Endothelial cell of umbilical vein (primary cell): Measurements from ENCODE around the gene ARFGAP3. TPM values are rescaled to one million over a fixed set of nuclear protein-coding genes. Genes with fewer than 3 reads are reported as not detected.

ENCODE experiments used
- BruUV-seq: library from RNA; stranded (reverse); fragments of 400-500 nt; replicated peaks from 2 replicates; lab custom pipeline; 2021; lab: Mats Ljungman, UMichigan
- CTCF ChIA-PET: fragments of 300-600, 350-600 bp; sonication (Branson Sonifier 250); formaldehyde crosslinking; loops from one replicate; lab custom pipeline; 2021; ENCODE audit warnings: antibody characterized with exemption, inconsistent platforms; lab: Charles Lee
- POLR2A ChIA-PET: fragments of 300-600, 350-600 bp; sonication (Branson Sonifier 250); formaldehyde crosslinking; loops from one replicate; lab custom pipeline; 2021; ENCODE audit warnings: antibody characterized with exemption, inconsistent platforms; lab: Charles Lee
- DNase-seq: peaks from one replicate; pipeline ENCODE4 v3.0.0-alpha.2; 2011; ENCODE audit warnings: low read depth, low spot score
- FAIRE-seq: peaks from 2 replicates; lab custom pipeline; 2011; peaks lifted over from hg19 to GRCh38; lab: Jason Lieb, UNC
- H2AFZ ChIP-seq: 2 replicates; pipeline ENCODE4 v1.6.0; 2012; ENCODE audit warnings: low read depth, low read length, control low read depth, inconsistent platforms
- H3K27ac ChIP-seq: 2 replicates; pipeline ENCODE4 v1.5.1; 2011; ENCODE audit warnings: low read depth, mild to moderate bottlenecking, control low read depth, low read length, moderate library complexity; ENCODE audit not compliant: insufficient read depth
- H3K27me3 ChIP-seq, 2 experiments: 2 replicates each; pipeline versions ENCODE4 v1.6.0 to v1.6.1; 2011; ENCODE audit warnings: low read length in 2 of 2, mixed read lengths in 1 of 2; ENCODE audit not compliant: control insufficient read depth in 2 of 2, insufficient read depth in 2 of 2
- H3K36me3 ChIP-seq, 2 experiments: 2 replicates in 1 of 2; 3 replicates in 1 of 2; pipeline ENCODE4 v1.5.1; 2011; ENCODE audit warnings: low read length in 2 of 2, mild to moderate bottlenecking in 1 of 2, moderate library complexity in 1 of 2; ENCODE audit not compliant: control insufficient read depth in 2 of 2, insufficient read depth in 2 of 2; ENCODE audit errors: extremely low read depth in 1 of 2
- H3K4me1 ChIP-seq: 3 replicates; pipeline ENCODE4 v1.5.1; 2011; ENCODE audit warnings: mild to moderate bottlenecking, low read length; ENCODE audit not compliant: control insufficient read depth, insufficient read depth; ENCODE audit errors: extremely low read depth
- H3K4me2 ChIP-seq: 2 replicates; pipeline ENCODE4 v1.6.1; 2011; ENCODE audit warnings: low read length, control low read depth, mixed read lengths; ENCODE audit not compliant: insufficient read depth
- H3K4me3 ChIP-seq, 3 experiments: fragments of 200-600 bp in 1 of 3; sonication (generic), shearing (Covaris generic) in 1 of 3; replicated peaks in 1 of 3; 2 replicates each; pipeline ENCODE4 v1.5.1; 2011 to 2016; ENCODE audit warnings: control low read depth in 3 of 3, low read length in 3 of 3, mild to moderate bottlenecking in 2 of 3, inconsistent platforms in 1 of 3, low read depth in 1 of 3, moderate library complexity in 1 of 3; ENCODE audit not compliant: insufficient read depth in 1 of 3
- H3K79me2 ChIP-seq: 2 replicates; pipeline ENCODE4 v1.6.0; 2012; ENCODE audit warnings: low read length, inconsistent platforms; ENCODE audit not compliant: control insufficient read depth, insufficient read depth
- H3K9ac ChIP-seq: replicated peaks from 2 replicates; pipeline ENCODE3; 2011; ENCODE audit warnings: low read length, control low read depth; ENCODE audit not compliant: insufficient read depth; ENCODE audit errors: extremely low read depth
- H3K9me1 ChIP-seq: replicated peaks from 3 replicates; pipeline ENCODE4 v1.6.0; 2011; ENCODE audit warnings: mild to moderate bottlenecking, low read length; ENCODE audit not compliant: control insufficient read depth, insufficient read depth; ENCODE audit errors: extremely low read depth
- H3K9me3 ChIP-seq: replicated peaks from 2 replicates; pipeline ENCODE4 v1.5.1; 2012; ENCODE audit warnings: low read length, inconsistent platforms; ENCODE audit not compliant: control insufficient read depth, insufficient read depth
- H4K20me1 ChIP-seq: replicated peaks from 2 replicates; pipeline ENCODE3; 2011; ENCODE audit warnings: mild to moderate bottlenecking, low read length; ENCODE audit not compliant: control insufficient read depth, insufficient read depth; ENCODE audit errors: extremely low read depth
- CTCF ChIP-seq, 2 donors: IDR thresholded peaks; 1 replicate in 1 of 2; 2 replicates in 1 of 2; pipeline ENCODE4 v1.5.1; 2011; ENCODE audit warnings: low read length in 2 of 2, mild to moderate bottlenecking in 2 of 2, moderate library complexity in 2 of 2, control low read depth in 1 of 2, inconsistent platforms in 1 of 2, low read depth in 1 of 2; ENCODE audit not compliant: insufficient read depth in 1 of 2; ENCODE audit errors: extremely low read depth in 1 of 2
- EZH2 ChIP-seq: IDR thresholded peaks from 2 replicates; pipeline ENCODE4 v1.6.1; 2012; ENCODE audit warnings: borderline replicate concordance, low read depth, mild to moderate bottlenecking, moderate library complexity, low read length, inconsistent platforms; ENCODE audit not compliant: severe bottlenecking
- GATA2 ChIP-seq: IDR thresholded peaks from 2 replicates; pipeline ENCODE4 v1.7.0; 2011; ENCODE audit warnings: low read depth, mild to moderate bottlenecking, moderate library complexity, mixed read lengths, low read length; ENCODE audit not compliant: insufficient read length, insufficient read depth
- JUN ChIP-seq: IDR thresholded peaks from 2 replicates; pipeline ENCODE4 v1.6.1; 2011; ENCODE audit warnings: borderline replicate concordance, low read depth; ENCODE audit not compliant: insufficient read length, insufficient read depth
- POLR2AphosphoS5 ChIP-seq: IDR thresholded peaks from 2 replicates; pipeline ENCODE4 v1.6.1; 2012; ENCODE audit warnings: low read depth, mild to moderate bottlenecking, control low read depth, low read length, moderate library complexity; ENCODE audit not compliant: insufficient read depth
- dilution Hi-C: fragments of 300-500 bp; cut with MboI; formaldehyde crosslinking; loops from one replicate; pipeline ENCODE4 v1.15.0; 2019; ENCODE audit warnings: low sequenced_read_pairs; ENCODE audit not compliant: extremely low pct_ligation_motif_present
- intact Hi-C: fragments of 100-400 bp; cut with micrococcal nuclease; formaldehyde crosslinking; loops from one replicate; pipeline ENCODE4 v1.10.0; 2022
- polyA plus RNA-seq, 4 experiments: library from polyadenylated mRNA; depleted of rRNA in 3 of 4; stranded (reverse) in 3 of 4; unstranded in 1 of 4; fragments of >200 nt; gene quantifications; 2 replicates each; pipeline versions ENCODE4 v1.2.1 to v1.2.3, GENCODE V29; 2011 to 2012; ENCODE audit warnings: missing spikeins in 1 of 4
- total RNA-seq: library from RNA; stranded (reverse); gene quantifications from 2 replicates; pipeline ENCODE4 v1.2.3, GENCODE V29; 2021

The ARFGAP3 gene
- total and polyA plus RNA-seq, 2 donors (not counting 3 experiments of a cell fraction or from before 2014, with no cell fraction given) = 29.1 to 33.4 TPM

- dilution Hi-C loops (no loop called here), intact Hi-C loops (no loop called here)
- no peaks in the 10 kb centered on the region for H3K27me3 ChIP-seq
- H2AFZ ChIP-seq = no peak overlapping the region
- H3K36me3 ChIP-seq = no peaks in the 10 kb centered on the region
- no peaks in the 10 kb centered on the region for H4K20me1 ChIP-seq
- H3K4me2 ChIP-seq = no peak overlapping the region
- no peaks in the 10 kb centered on the region for H3K9me3 ChIP-seq
- H3K79me2 ChIP-seq = no peaks in the 10 kb centered on the region
- DNase-seq = no peak
- ChIA-PET CTCF (interaction anchor here (1.1 kb wide), 1 partner anchor 189 kb away, joined by 3 read pairs; no protein-coding TSS in a partner anchor), POLR2A (interaction anchor here (0.6 kb wide), 1 partner anchor 155 kb away, joined by 3 read pairs; no protein-coding TSS in a partner anchor)
- no peak for FAIRE-seq
- no peaks in the 10 kb centered on the region for H3K9me1 ChIP-seq
- TF ChIP-seq CTCF (IDR thresholded peaks at IDR 0.05; ENCODE audit: extremely low read depth in 1 of 2, insufficient read depth in 1 of 2, low read depth in 1 of 2, low read length in 2 of 2) (no peak), GATA2 (no peak), EZH2 (no peak), JUN (no peak), POLR2AphosphoS5 (no peak)
- BruUV-seq = no TSS peak
- H3K9ac ChIP-seq = no peak overlapping the region
- no peak overlapping the region for H3K27ac ChIP-seq
- H3K4me1 ChIP-seq = no peaks in the 10 kb centered on the region
- no peak overlapping the region for H3K4me3 ChIP-seq
Measured at GRCh38 chr22:42770941-42771647, 86.0 kb downstream of the ARFGAP3 start.
